ENCODE results near the gene SLC38A9.

GRCh38 chr5:55613112-55613868 is 98.8 kb downstream of the SLC38A9 start:
- no peak for TF ChIP-seq POLR2A (IDR thresholded peaks at IDR 0.05)
- no peak for TF ChIP-seq CTCF (IDR thresholded peaks at IDR 0.05)
- TF ChIP-seq POLR2AphosphoS5 (IDR thresholded peaks at IDR 0.05) = no peak
- TF ChIP-seq EP300 (IDR thresholded peaks at IDR 0.05) = no peak
